Dendritic cell treated with granulocyte-macrophage colony-stimulating factor and Interleukin-4, amounts not matched to agents 40 ng/mL and 50 ng/mL, for 4 days (primary cell): ENCODE data around the gene TMEM259.
A peak's percentile ranks its signal among the peaks of the same experiment; 100 is the strongest.

Experiments used
- H3K27ac Mint-ChIP-seq: one replicate; pipeline ENCODE4 v1.8.0; 2022; ENCODE audit warnings: mild to moderate bottlenecking, mixed read lengths
- H3K27me3 Mint-ChIP-seq: one replicate; pipeline ENCODE4 v1.8.0; 2022; ENCODE audit warnings: mild to moderate bottlenecking, mixed read lengths
- H3K36me3 Mint-ChIP-seq: one replicate; pipeline ENCODE4 v1.8.0; 2022; ENCODE audit warnings: low read depth, mixed read lengths
- H3K4me1 Mint-ChIP-seq: one replicate; pipeline ENCODE4 v1.8.0; 2022; ENCODE audit warnings: low read depth, mixed read lengths
- H3K4me3 Mint-ChIP-seq: one replicate; pipeline ENCODE4 v1.8.0; 2022; ENCODE audit warnings: mild to moderate bottlenecking, moderate library complexity, mixed read lengths
- H3K9me3 Mint-ChIP-seq: one replicate; pipeline ENCODE4 v1.8.0; 2022; ENCODE audit warnings: mixed read lengths
- intact Hi-C: fragments of 100-400 bp; cut with micrococcal nuclease; formaldehyde crosslinking; loops from one replicate; pipeline ENCODE4 v1.15.0; 2022

Gene TMEM259

GRCh38 chr19:991174-991931 is 29.6 kb downstream of the TMEM259 start:
- intact Hi-C loops, result no loop called here
- peaks cover 84% of the 10 kb centered on the region for H3K36me3 Mint-ChIP-seq
- peaks cover 19% of the 10 kb centered on the region for H3K27me3 Mint-ChIP-seq
- H3K27ac Mint-ChIP-seq, result no peak overlapping the region
- no peaks in the 10 kb centered on the region for H3K9me3 Mint-ChIP-seq
- H3K4me1 Mint-ChIP-seq, result peaks cover 16% of the 10 kb centered on the region
- no peak overlapping the region for H3K4me3 Mint-ChIP-seq

DNA sequence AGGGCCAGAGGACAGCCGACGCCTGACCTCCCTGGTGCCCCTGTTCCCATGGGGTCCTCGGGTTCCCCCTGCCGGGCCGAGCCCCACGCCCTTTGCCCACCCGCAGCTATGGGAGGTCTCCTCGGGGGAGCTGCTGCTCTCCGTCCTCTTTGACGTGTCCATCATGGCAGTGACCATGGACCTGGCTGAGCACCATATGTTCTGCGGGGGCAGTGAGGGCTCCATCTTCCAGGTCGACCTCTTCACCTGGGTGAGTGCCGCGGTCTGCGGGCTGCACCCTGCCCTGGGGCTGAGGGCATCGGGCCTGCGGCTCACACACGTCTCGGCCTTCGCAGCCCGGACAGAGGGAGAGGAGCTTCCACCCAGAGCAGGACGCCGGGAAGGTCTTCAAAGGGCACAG is 30.2 kb downstream of the TMEM259 start:
- Mint-ChIP-seq H3K36me3 (peaks cover 90% of the 10 kb centered on the region), H3K4me1 (peaks cover 13% of the 10 kb centered on the region), H3K9me3 (no peaks in the 10 kb centered on the region), H3K4me3 (no peak overlapping the region), H3K27ac (no peak overlapping the region), H3K27me3 (peaks cover 13% of the 10 kb centered on the region)
- intact Hi-C loops, result no loop called here

GRCh38 chr19:990119-990571 is 30.8 kb downstream of the TMEM259 start:
- intact Hi-C loops, result no loop called here
- peaks cover 93% of the 10 kb centered on the region for H3K36me3 Mint-ChIP-seq
- H3K27ac Mint-ChIP-seq, result no peak overlapping the region

GRCh38 chr19:989381-990081 is 31.4 kb downstream of the TMEM259 start:
- no peaks in the 10 kb centered on the region for H3K9me3 Mint-ChIP-seq

More at GRCh38 chr19:990119-990571, 30.8 kb downstream of the TMEM259 start:
- Mint-ChIP-seq H3K4me1 (peaks cover 19% of the 10 kb centered on the region), H3K4me3 (no peak overlapping the region), H3K27me3 (peaks cover 7% of the 10 kb centered on the region), H3K9me3 (no peaks in the 10 kb centered on the region)

DNA sequence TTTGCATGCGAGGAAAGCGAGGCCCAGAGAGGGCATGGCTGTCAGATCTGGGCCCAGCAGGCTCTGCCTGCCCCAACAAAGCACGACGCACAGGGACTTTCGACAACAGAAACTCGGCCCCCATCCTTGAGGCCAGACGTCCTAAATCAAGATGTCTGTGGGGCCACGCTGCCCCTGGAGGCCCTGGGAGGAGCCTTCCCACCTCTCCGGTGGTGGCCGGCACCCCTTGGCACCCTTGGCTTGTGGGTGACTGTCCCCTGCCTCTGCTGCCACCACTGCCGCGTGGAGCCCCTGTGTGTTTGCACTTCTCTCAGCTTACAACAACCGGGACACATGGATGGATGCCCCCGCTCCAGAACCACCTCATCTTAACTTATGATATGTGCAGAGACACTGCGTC is 32.4 kb downstream of the TMEM259 start:
- intact Hi-C loops, result no loop called here
- Mint-ChIP-seq H3K36me3 (peaks cover 85% of the 10 kb centered on the region), H3K9me3 (no peaks in the 10 kb centered on the region)

More at GRCh38 chr19:989381-990081, 31.4 kb downstream of the TMEM259 start:
- Mint-ChIP-seq H3K36me3 (peaks cover 90% of the 10 kb centered on the region), H3K4me3 (no peak overlapping the region), H3K27me3 (peaks cover under 1% of the 10 kb centered on the region), H3K4me1 (peaks cover 25% of the 10 kb centered on the region), H3K27ac (no peak overlapping the region)
- intact Hi-C loops, result no loop called here

DNA sequence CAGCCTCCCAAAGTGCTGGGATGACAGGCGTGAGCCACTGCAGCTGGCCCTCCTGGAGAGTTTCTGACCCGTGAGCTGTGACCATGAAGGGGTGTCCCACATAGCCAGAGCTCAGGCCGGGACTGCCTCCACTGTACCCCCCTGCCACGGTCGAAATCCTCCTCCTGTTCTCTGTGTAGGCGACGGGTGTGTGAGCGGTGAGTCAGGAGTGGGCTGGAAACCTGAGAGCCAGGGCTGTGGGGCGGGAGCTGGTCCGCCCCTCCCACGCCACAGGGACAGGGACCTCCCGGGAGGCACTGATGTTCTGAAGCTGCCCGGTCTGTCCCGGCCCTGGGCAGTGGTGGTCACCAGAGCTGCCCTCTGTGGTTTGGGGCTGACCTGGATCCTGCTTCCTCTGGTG is 32.8 kb downstream of the TMEM259 start:
- H3K36me3 Mint-ChIP-seq, result peaks cover 80% of the 10 kb centered on the region
- no peak overlapping the region for H3K4me3 Mint-ChIP-seq
- intact Hi-C loops, result no loop called here
- peaks cover 37% of the 10 kb centered on the region for H3K4me1 Mint-ChIP-seq
- H3K27me3 Mint-ChIP-seq, result no peaks in the 10 kb centered on the region
- no peaks in the 10 kb centered on the region for H3K9me3 Mint-ChIP-seq
- H3K27ac Mint-ChIP-seq, result no peak overlapping the region

More for the DNA sequence above, 32.4 kb downstream of the TMEM259 start:
- Mint-ChIP-seq H3K27ac (no peak overlapping the region), H3K4me1 (peaks cover 33% of the 10 kb centered on the region), H3K4me3 (no peak overlapping the region), H3K27me3 (no peaks in the 10 kb centered on the region)

GRCh38 chr19:986083-986482 is 34.8 kb downstream of the TMEM259 start:
- Mint-ChIP-seq H3K4me1 (peaks cover 40% of the 10 kb centered on the region), H3K9me3 (no peaks in the 10 kb centered on the region), H3K4me3 (no peak overlapping the region), H3K27ac (no peak overlapping the region), H3K27me3 (no peaks in the 10 kb centered on the region), H3K36me3 (peaks cover 63% of the 10 kb centered on the region)
- intact Hi-C loops, result no loop called here

GRCh38 chr19:984165-984967 is 36.6 kb downstream of the TMEM259 start, which contains the start of gene WDR18:
Gene WDR18 (plus strand): TSS chr19:984345. CDS start chr19:984354, 9 bp downstream.
- Mint-ChIP-seq H3K4me1 (peaks cover 52% of the 10 kb centered on the region), H3K27ac (peak within 1 kb of the TSS; percentile 95), H3K27me3 (no peaks in the 10 kb centered on the region), H3K36me3 (peaks cover 46% of the 10 kb centered on the region), H3K9me3 (no peaks in the 10 kb centered on the region), H3K4me3 (peak within 1 kb of the TSS; percentile 92)
- intact Hi-C loops, result loop anchor here (5.0 kb wide), 1 partner anchor 122 kb away; no protein-coding TSS in a partner anchor

DNA sequence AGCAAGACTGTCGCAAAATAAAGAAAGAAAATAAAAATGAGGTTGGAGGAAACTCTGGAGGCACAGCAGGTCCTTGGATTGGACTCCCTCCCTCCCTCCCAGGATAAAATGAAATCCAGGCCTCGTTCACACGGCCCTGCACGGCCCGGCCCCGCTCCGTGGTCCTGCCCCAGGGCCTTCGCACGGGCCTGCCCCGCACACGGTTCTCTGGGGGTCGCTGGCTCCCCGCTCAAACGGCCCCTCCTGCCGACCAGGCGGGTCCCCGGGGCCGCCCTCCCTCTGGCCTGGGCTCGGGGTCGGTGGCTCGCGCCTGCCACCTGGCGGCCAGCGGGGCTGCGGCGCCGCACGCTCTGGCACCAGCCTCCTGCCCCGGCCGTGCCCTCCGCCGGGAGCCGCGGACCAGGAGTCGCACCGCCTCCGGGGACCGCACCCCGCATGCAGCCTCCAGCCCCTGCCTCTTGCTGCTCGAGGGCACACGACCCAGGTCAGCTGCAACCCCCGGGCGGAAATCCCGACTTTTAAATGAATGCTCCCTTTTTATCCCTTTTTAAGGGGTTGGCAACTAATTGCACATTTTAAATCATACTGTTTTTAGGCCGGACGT is 38.3 kb downstream of the TMEM259 start:
- Mint-ChIP-seq H3K4me1 (peaks cover 40% of the 10 kb centered on the region), H3K9me3 (no peaks in the 10 kb centered on the region), H3K4me3 (peak overlapping the region; percentile 58), H3K27ac (no peak overlapping the region), H3K27me3 (no peaks in the 10 kb centered on the region), H3K36me3 (peaks cover 29% of the 10 kb centered on the region)
- intact Hi-C loops, result loop anchor here (1.0 to 5.0 kb wide), 2 partner anchors 61 to 120 kb away; no protein-coding TSS in a partner anchor

- H3K27ac Mint-ChIP-seq, result peak overlapping the region; percentile 60
- intact Hi-C loops, result loop anchor here (5.0 kb wide), 1 partner anchor 118 kb away; no protein-coding TSS in a partner anchor
- no peaks in the 10 kb centered on the region for H3K27me3 Mint-ChIP-seq
- H3K4me1 Mint-ChIP-seq, result peaks cover 35% of the 10 kb centered on the region
- peak overlapping the region; percentile 17 for H3K4me3 Mint-ChIP-seq
- no peaks in the 10 kb centered on the region for H3K9me3 Mint-ChIP-seq
- peaks cover 22% of the 10 kb centered on the region for H3K36me3 Mint-ChIP-seq
Measured at GRCh38 chr19:980133-980998, 40.6 kb downstream of the TMEM259 start.

- Mint-ChIP-seq H3K36me3 (peaks cover 29% of the 10 kb centered on the region), H3K4me3 (no peak overlapping the region), H3K27me3 (no peaks in the 10 kb centered on the region), H3K4me1 (peaks cover 24% of the 10 kb centered on the region), H3K9me3 (no peaks in the 10 kb centered on the region), H3K27ac (no peak overlapping the region)
- intact Hi-C loops, result no loop called here
Measured at GRCh38 chr19:979318-979741, 41.6 kb downstream of the TMEM259 start.

DNA sequence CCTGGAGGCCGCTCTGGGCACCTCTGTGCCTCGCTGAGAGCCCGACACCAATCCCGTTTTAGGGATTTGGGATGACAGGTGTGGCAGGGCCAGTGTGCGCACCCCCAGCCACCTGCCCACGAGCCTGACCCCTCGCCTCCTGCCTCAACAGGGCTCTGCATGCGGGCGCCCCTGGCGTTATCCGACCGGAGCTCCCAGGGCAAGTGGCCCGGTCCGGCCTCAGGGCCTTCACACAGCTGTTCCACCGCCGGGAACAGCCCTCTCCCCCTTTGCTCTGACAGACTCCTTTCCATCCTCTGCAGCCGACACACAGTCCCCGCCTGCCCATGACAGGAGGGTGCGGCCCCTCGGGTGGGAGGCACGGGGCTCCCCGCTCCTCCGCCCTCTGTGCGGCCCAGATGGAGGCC is 43.9 kb downstream of the TMEM259 start:
- Mint-ChIP-seq H3K4me1 (peaks cover 12% of the 10 kb centered on the region), H3K27ac (peak overlapping the region; percentile 45), H3K27me3 (no peaks in the 10 kb centered on the region), H3K4me3 (no peak overlapping the region), H3K36me3 (peaks cover 49% of the 10 kb centered on the region), H3K9me3 (no peaks in the 10 kb centered on the region)
- intact Hi-C loops, result no loop called here
